Dedifferentiated amniotic fluid mesenchymal stem cell (primary cell): Measurements from ENCODE around the gene SLC25A51.
A peak's percentile ranks its signal among the peaks of the same experiment; 100 is the strongest.

Experiments
- DNase-seq: peaks from one replicate; pipeline ENCODE4 v3.0.0-alpha.2; 2016; ENCODE audit errors: extremely low spot score

The SLC25A51 gene, protein sequence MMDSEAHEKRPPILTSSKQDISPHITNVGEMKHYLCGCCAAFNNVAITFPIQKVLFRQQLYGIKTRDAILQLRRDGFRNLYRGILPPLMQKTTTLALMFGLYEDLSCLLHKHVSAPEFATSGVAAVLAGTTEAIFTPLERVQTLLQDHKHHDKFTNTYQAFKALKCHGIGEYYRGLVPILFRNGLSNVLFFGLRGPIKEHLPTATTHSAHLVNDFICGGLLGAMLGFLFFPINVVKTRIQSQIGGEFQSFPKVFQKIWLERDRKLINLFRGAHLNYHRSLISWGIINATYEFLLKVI

DNA sequence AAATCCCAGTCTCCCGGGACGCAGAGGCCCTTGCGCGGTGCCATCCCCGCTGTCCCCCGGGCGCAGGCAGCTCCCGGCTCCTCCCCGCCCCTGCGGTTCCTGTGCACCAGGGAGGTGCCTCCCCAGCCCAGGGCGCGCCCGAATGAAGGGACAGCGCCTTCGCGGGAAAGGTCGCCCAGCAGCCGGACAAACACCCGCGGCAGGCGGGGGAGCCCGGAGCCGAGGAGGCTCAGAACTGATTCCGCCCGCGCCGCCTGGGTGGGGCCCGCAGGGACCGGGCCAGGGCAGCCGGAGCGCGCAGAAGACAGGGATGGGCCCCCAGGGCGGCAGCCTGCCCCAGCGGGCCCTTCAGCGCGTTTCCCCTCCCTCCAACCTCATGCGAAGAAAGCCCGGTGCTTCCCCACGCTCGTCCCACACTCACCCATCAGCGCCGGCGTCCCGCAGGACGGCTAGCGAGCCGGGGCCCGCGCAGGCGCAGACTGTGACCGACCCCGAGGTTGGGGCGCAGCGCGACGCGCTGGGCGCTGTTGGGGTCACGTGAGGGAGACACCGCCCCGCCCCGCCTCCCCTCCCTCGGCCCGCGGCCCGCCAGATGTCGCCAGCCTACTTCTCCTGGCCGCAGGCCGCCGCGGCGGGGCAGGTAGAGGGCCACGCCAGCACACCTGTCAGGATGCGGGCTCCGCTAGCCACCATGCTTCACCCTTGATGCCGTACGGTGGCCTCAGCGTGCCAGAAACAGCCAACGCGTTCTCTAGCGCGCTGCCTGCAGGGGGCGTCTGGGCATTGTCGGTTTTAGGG is at the start of gene SLC25A51:
SLC25A51 (minus strand) TSS at position 481 of the 798 bp plus-strand sequence. CDS start 15,577 bp downstream, outside the sequence.
- DNase-seq = peak; percentile 87

DNA sequence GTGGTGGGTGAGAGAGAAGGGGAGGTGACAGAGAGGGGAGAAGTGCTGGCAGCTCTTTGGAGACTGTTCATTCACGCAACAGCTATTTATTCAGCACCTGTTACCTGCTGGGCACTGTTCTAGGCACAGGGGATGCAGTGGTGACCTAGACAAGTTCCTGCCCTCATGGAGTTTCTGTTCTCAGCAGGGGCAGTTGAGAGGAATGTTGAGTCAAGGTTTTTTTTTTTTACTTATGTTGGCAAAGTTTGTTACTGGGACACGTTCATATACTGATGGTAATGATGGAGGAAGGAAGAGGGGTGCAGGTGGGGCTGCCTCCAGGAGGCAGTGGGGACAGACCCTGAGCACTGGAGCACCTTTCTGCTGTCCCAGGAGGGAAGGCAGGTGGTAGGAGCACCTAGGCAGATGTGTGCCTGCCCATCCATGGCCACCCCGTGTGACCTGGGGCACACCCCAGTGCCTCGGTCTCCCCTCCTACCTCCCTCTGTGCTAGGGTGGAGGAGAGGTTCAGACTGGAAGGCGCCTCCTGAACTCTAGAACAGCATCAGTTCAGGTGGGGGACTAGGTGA is 49.4 kb upstream of the SLC25A51 start:
- DNase-seq = no peak

DNA sequence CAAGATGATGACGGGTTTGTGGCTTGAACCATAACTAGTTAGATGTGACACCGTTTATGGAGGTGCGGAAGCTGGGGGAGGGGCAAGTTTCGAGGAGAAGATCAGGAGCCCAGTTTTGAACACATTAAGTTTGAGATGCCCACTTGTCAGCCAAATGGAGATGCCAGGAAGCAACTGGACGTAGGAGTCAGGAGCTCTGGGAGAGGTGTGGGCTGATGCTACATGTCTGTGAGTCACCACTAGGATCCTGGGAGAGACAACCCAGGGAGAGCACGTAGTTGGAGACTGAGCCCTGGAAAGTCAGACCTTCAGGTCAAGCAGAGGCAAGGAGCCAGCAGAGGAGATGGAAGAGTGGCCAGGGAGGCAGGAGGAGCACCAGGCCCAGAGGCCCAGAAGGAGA is 48.8 kb upstream of the SLC25A51 start:
- DNase-seq = peak; percentile 27

DNA sequence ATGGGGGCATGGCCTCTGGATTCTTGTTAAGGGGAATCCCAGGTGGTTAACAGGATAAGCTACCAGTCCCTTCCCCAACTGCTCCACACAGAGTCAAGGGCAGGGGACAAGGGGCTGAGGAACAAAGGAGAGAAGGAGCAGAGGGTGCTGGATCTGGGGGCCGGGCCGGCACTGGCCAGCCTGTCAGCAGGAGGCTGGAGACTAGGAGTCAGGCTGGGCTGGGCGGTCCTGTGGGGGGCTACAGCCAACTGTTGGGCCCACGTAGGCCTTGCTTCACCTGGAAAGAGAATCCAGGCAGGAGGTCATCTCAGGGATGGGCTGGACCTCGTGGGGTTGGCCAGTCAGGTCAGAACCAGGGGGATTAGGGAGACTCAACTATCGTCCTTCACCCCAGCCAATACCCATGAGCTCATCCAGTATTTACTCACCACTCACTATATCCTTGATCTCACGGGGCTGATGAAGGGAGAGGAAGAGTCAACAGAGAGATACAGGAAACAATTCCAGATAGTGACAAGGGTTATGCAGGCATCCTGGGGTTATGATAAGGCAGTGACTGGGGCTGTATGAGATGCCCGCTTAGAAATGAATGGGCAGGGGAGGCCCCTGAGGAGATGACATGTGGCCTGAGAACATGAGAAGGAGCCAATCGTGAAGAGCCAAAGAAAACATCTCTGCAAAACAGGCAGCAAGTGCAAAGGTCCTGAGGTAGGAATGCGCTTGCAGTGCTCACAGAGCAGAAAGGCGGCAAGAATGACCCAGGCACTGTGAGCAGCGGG is 47.9 kb upstream of the SLC25A51 start:
- DNase-seq = no peak

DNA sequence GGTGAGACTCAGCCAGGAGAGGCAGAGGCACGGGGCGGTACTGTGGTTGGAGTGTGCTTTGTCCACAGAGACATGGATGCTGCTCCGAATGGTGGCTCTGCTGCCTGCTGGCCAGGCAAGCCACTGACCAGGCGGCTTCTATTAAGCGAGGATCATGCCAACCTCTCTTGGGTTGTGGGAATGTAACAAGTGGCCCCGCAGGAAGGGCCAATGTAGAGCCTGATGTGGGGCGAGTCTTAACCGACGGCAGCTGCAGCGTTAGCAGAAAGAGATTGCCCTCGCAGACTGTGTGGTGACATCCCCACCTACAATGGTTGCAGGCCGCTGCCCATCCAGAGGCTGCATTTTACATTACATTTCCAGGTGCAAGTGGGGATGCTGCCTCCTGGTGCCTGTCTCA is 46.6 kb upstream of the SLC25A51 start:
- DNase-seq = no peak

DNA sequence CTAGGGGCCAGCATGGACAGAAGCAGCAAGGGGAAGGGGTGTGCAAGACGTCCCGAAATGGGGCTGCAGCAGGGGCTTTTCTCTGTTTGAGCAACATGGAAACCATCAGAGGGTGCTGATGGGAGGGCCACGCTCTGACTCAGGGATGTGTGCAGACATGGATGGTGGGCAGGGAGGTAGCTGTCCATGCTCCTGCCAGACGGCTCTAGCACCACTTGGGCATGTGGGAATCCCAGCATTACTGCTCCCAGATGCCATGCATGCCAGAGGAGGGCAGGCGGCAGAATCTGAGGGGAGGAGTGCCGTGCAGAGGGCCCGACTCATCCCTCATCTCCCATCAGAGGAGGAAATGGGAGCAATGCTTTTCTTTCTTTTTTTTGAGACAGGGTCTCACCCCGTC is 45.6 kb upstream of the SLC25A51 start:
- peak; percentile 43 for DNase-seq

DNA sequence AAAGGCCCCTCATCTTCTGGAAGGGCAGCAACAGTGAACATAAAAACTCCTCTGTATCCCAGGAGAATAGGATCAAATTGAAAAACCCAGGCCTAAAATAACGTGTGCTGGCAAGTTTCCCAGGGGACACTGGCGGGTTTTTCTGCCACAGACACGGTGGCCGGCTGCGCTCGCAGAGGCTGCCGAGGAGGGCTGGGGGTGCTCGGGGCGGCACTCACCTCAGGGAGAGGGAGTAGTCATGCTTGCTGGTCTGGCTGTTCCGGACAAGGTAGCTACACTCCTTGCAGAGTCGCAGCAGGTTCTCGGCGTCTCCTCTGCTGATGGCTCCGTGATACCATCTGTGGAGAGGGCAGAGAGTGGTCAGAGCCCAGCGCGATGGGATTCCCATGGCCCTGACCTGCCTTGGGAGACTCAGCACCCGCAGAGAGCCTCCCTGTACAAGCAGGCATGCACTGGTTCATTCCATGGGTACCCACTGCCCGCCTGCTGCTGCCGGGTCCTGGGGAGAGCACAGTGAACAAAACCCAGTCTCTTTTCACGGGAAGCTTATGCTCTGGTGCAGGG is 44.6 kb upstream of the SLC25A51 start:
- DNase-seq = no peak

DNA sequence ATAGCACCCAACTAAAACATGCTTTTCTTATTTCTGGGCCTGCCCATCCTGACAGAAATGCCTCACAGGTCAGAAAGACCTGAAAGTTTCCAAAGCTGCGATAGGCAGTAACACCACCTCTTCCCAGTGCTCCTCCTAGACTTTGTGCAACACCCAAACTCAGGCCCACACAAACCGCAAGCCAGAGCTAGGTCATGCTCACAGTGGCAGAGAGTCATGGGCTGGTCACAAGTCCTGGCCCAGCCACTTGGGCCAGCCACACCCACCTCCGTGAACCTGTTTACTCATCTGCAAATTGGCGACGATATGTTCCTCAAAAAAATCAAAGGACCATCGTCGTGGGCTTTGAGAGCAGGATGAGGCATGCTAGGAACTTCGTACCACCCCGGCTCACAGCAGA is 44.0 kb upstream of the SLC25A51 start:
- no peak for DNase-seq

DNA sequence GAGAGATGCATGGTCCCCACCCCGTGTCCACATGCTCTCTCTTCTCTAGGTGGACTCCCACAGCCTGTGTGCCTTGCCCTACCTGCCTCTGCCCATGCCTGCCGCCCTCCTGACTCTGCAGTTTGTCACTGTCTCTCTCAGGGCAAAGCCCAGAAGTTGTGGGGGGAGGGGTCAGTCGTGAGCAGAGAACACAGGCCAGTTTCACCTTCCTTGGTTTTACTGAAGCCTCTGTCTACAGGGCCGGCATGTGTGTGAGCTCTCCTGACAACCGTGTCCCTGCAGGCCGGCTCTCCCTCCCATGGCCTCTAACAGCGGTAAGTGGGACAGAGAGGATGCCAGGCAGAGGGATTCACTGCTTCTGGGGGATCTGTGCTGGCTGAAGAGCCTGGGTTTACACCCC is 43.5 kb upstream of the SLC25A51 start:
- no peak for DNase-seq

DNA sequence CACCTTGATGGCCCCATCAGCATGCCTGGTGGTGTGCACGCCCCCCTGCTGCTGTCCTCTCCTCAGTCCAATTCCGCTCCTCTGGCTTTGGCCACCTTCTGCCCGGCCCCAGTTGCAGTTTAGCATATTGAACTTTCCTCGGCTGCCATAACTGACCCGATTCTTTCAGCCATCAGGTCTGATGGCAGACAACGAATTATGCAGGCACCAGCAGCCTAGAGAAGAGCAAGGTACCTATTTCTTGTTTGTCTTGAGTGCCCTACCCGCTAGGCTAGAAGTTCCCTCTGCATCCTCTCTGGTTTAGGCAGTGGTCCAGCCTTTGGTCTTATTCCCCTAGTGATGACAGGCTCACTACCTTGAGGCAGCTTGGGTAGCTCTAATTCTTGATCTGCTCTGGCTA is 43.0 kb upstream of the SLC25A51 start:
- no peak for DNase-seq

DNA sequence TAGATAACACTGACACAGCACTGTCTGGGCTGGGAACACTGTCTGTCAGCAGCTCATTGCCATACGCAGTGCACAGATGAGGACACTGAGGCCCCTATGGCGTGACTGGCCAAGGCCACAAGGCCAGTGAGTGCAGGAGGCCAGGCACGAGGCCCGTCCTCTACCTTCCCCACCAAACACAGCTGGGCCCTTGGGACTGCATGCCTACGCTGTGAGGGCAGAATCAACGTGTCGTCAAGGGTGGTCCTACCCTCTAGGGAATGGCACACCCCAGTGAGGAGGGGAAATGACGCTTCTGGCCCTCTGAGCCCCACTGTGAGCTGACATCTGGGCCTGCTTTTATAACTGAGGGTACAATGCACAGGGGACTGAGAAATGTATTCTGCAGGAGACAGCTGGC is 42.1 kb upstream of the SLC25A51 start:
- DNase-seq = no peak

DNA sequence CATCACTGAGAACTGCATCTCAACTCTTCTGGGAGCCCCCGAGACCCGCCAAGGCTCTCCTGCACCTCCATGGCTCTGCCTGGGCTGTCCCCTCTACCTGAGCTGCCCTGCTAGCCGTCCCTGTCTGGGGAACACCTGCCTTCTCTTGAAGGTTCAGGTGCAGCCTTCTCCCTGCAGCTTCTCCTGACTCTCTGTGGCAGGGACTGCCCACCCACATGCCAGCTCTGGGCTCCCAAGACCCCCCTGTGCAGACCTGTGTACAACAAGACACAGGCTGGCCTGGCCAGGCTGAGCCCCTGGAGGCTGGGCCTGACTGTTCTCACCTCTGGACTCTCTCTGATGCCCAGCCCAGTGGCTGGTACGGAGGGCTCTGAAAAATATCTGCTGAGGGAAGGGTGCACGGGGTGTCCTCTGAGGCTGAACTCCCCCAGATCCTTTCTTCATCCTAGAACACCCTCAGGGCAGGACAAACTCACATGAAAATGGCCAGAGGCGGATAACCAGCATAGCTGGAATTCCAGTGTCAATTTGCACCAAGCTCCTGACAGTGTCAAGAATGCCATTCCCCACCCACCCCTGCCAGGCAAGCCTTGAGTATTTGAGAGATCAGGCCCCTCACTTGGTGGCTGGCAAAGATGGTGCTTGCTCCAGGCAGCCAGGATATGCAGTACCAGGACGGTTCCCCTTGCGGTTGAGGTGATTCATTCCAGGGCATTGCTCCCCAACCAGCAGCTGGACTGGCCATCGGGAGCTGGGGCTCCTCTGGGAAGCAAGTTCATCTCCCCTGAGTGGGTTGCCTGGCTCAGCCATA is 40.9 kb upstream of the SLC25A51 start:
- DNase-seq = peak; percentile 29

DNA sequence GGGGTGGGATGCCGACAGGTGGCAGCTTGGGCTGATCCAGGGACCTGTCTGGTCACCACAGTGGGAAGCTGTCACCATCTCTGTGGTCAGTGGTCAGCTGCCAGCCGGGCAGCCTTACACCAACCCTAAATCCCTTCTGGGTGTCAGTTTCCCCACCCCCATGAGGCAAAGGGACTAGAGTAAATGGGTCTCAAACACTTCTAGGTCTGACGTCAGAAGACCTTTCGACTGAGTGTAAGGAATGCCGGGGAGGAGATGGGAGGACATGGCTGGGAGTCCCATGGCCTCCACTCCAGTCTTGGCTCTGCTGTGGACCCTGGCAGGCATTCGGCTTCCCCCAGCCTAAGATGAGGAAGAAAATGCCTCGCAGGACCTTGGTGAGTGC is 40.3 kb upstream of the SLC25A51 start:
- DNase-seq = no peak

DNA sequence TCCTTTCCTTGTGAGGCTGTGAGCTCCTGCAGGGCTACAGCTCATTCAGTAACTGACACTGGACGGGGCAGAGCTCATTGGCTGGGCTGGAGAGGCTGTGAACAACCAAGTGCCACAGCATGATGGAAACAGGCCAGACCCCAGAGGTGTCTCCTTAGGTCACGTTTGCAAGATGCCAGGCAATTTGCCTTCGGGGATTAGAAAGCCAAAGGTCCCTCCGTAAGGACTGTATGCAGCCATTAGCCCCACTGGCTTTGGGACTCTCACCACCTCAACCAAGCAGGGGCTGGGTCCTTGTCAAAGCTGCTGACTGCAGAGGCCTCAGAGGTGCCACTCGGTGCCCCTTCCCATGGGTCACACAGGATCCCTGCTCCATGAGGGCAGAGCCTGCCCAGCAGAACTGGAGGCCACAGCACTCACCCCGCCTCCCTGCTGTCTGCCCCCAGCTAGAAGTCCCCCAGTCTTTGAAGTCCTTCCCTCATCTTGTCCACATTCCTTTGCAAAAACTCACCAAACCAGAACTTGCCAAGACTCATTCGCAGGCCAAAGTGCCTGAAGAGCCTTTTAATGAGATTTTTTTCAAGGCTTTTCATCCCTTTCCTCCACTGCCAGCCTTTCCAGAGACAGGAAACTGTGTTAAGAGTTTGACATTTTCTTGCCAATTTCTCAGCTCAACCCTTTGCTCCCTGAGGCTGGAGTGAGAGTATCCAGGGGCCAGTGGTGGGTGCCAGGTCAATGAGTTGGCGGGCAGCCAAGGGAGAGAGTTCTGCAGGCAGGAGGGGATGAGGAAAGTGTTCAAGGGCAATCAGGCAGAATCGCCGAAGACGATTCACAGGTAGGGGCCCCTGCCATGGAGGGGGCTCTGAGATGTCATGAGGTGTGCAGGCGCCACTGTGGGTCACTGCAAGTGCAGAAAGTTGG is 39.7 kb upstream of the SLC25A51 start:
- DNase-seq = peak; percentile 79

DNA sequence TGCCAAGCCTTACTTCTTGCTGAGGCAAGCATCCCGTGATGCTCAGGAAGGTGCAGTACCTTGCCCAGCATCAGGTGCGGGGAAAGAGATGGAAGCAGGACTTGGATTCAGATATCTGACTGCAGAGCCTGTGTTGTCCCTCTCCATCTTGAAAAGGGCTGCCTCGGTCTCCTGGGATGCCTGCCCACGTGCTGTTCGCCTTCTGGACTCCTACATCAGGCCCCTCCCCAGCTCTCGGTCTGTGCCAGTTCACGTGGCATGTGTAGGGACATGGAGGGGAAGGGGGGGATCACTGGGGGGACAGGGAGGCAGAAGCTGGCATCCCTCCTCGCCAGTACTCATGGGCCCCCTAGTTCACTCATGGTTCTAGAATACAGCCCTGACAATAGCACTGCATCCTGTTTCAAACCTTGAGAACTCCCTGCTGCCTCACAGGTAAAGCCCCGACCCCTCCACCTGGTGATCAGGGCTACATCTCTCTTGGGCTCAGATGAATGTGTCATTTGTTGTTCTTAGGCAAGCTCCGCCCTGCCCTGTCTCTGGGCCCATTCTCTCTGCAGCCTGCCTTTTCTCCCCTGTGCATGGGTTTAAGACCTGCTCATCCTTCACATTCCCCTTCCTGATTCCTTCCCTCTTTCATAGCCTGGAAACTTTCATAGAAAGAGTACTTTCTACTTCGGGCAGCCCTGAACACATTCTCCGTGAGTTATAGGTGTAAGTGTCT is 38.9 kb upstream of the SLC25A51 start:
- DNase-seq = no peak

DNA sequence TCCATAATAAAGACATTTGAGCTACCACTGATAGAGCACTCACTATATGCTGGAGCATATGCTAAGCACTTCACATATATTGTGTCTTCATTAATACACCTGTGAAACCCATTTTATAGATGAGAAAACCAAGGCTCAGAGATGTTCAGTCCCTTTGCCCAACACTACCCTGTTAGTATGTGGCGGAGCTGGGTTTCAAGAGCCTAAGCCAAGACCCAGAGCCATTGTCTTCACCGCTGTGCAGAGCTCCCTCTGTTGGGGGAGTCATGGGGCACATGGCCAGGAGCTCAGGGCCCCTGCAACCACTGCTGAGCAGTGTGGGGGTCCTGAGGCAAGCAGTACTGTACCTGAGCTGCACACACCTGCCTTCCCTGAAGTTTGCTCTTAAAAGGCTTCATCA is 37.3 kb upstream of the SLC25A51 start:
- no peak for DNase-seq

DNA sequence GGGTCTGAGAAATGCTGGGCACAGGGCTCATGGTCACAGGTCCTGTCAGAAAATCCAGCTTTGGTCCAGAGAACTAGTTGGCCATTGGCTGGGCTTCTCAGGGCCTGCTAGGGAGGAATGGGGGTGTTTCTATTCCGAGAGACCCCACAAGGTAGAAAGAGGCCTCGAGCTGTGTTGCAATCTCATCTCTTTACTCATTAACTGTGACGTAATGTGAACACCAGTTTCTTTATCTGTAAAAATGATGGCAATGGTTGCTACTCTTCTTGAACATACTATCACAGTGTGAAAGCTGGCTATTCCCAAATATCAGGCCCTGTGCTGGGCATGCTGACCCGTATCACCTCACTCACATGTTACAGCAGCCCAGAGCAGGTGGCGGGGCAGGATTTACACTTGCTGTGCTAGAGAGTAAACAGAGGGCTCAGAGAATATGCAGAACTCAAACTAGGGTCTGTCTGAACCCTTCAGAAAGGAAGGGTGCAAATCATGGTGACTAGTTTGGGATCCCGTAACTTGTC is 35.7 kb upstream of the SLC25A51 start:
- no peak for DNase-seq

DNA sequence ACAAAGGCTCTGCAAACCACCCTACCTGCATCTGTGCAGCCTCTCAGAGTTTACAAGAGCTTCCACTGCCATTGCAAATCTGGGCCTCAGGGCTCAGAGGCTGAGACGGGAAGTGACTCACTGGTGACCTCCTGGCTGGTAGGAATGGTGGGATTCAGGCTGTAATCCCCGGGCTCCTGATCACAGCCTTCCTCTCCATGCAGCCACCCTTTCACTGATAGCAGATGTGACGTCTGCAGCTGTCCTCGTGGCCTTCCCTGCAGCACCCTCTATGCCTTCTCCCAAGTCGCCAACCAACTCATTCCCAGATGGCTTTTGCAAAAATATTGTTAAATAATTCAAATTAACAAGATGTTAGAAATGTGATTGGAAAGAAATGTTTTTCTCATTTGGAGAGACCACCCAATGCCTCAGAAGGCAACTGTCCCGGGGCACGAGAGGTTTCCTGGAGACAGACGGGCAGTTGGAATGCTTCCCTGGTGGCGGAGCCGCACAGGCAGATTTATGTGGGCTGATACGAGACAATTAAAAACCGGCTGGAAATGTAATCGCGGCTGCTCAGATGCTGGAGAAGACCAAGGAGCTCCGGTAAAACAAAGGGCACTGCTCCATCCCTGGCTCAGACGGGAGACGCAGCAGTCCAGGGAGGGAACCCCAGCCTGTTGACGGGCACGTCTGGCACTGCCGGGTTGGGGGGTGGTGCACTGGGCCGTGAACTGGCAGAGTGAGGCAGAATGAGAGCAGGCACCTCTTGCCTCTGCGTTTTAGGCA is 34.4 kb upstream of the SLC25A51 start:
- peak; percentile 31 for DNase-seq
